Measurements from ENCODE around the gene AARS2. TPM values are rescaled to one million over a fixed set of nuclear protein-coding genes. Genes with fewer than 3 reads are reported as not detected.

AARS2 gene
- total RNA-seq, 4 donors from 2014 or later: 6.1 to 9.4 (median 6.9) TPM

- ATAC-seq: no peak
- H3K9me3 ChIP-seq: no peaks in the 10 kb centered on the region
- no CpG with 5 or more reads among the region's 3 CpGs for WGBS, 2 donors (ENCODE audit: low coverage in 1 of 2)
- H3K27me3 ChIP-seq: no peaks in the 10 kb centered on the region
- peaks cover 2 to 61% (median 31%) of the 10 kb centered on the region in 3 donors for H3K4me1 ChIP-seq
- TF ChIP-seq POLR2A (IDR thresholded peaks at IDR 0.05) (no peak), EP300 (IDR thresholded peaks at IDR 0.05) (no peak), POLR2AphosphoS5 (IDR thresholded peaks at IDR 0.05) (no peak), CTCF (IDR thresholded peaks at IDR 0.05) (no peak)
- H3K4me3 ChIP-seq: no peak overlapping the region
- peaks cover 0 to 47% of the 10 kb centered on the region in 2 donors for H3K36me3 ChIP-seq
- no peak overlapping the region for H3K27ac ChIP-seq
Observed at GRCh38 chr6:44258921-44259320, 54.2 kb downstream of the AARS2 start.

GRCh38 chr6:44258325-44258863 lies 54.8 kb downstream of the AARS2 start:
- Histone ChIP-seq H3K9me3 (no peaks in the 10 kb centered on the region), H3K27ac (peak overlapping the region in 3 of 4 donors; percentile 87 to 94 (median 92)), H3K4me1 (peaks cover 2 to 60% (median 25%) of the 10 kb centered on the region in 3 donors), H3K27me3 (no peaks in the 10 kb centered on the region), H3K36me3 (peaks cover 0 to 52% of the 10 kb centered on the region in 2 donors), H3K4me3 (no peak overlapping the region)
- WGBS, 2 donors (ENCODE audit: low coverage in 1 of 2): 75 to 100% methylated on average over 1 to 7 of the region's 9 CpGs
- TF ChIP-seq POLR2A (IDR thresholded peaks at IDR 0.05) (no peak), EP300 (IDR thresholded peaks at IDR 0.05) (no peak), POLR2AphosphoS5 (IDR thresholded peaks at IDR 0.05) (no peak), CTCF (IDR thresholded peaks at IDR 0.05) (no peak)
- no peak for ATAC-seq

- no peak for ATAC-seq
- Histone ChIP-seq H3K9me3 (no peaks in the 10 kb centered on the region), H3K36me3 (peaks cover 0 to 58% of the 10 kb centered on the region in 2 donors), H3K4me3 (peak overlapping the region; percentile 79 to 99), H3K27me3 (no peaks in the 10 kb centered on the region), H3K4me1 (peaks cover 0 to 60% (median 20%) of the 10 kb centered on the region in 3 donors), H3K27ac (peak overlapping the region in 3 of 4 donors; percentile 87 to 94 (median 92))
- TF ChIP-seq EP300 (IDR thresholded peaks at IDR 0.05) (no peak), POLR2A (IDR thresholded peaks at IDR 0.05) (no peak), CTCF (IDR thresholded peaks at IDR 0.05) (no peak), POLR2AphosphoS5 (IDR thresholded peaks at IDR 0.05) (no peak)
- WGBS, 2 donors (ENCODE audit: low coverage in 1 of 2): 17 to 20% methylated on average over 10 to 15 of the region's 15 CpGs
Observed at GRCh38 chr6:44257753-44258324, 55.3 kb downstream of the AARS2 start.

- peaks cover 0 to 60% (median 13%) of the 10 kb centered on the region in 3 donors for H3K4me1 ChIP-seq
- H3K36me3 ChIP-seq: peaks cover 0 to 64% of the 10 kb centered on the region in 2 donors
- no peaks in the 10 kb centered on the region for H3K9me3 ChIP-seq
Observed at GRCh38 chr6:44257025-44257752, 56.0 kb downstream of the AARS2 start, which contains the start of gene SLC35B2. Gene SLC35B2, minus strand, starts transcription at chr6:44257528. Its CDS starts 118 bp downstream, at chr6:44257410.

More at GRCh38 chr6:44257025-44257752, 56.0 kb downstream of the AARS2 start, which contains the start of gene SLC35B2:
- peak in 3 of 4 experiments; percentile 81 to 85 (median 84) for TF ChIP-seq CTCF (IDR thresholded peaks at IDR 0.05)
- peak; percentile 50 for TF ChIP-seq POLR2AphosphoS5 (IDR thresholded peaks at IDR 0.05)
- peak; percentile 83 to 84 for TF ChIP-seq POLR2A (IDR thresholded peaks at IDR 0.05)
- TF ChIP-seq EP300 (IDR thresholded peaks at IDR 0.05): no peak
- H3K27ac ChIP-seq: peak within 1 kb of the TSS; percentile 63 to 94 (median 90)
- H3K4me3 ChIP-seq: peak within 1 kb of the TSS; percentile 79 to 99
- WGBS, 2 donors (ENCODE audit: low coverage in 1 of 2): 0% methylated on average over 4 of the region's 80 CpGs; no CpG with 5 or more reads in 1 of the 2 donors
- ATAC-seq: peak; percentile 91
- H3K27me3 ChIP-seq: no peaks in the 10 kb centered on the region

Measured in gastroesophageal sphincter (tissue), 4 donors.